ENCODE data around the gene LRRC4C.

The LRRC4C gene

GRCh38 chr11:41146326-41146725 lies 313.1 kb downstream of the LRRC4C start:
- Histone ChIP-seq H3K9ac (ENCODE audit: low read length) (no peak overlapping the region), H3K79me2 (ENCODE audit: insufficient read depth, low read length) (no peaks in the 10 kb centered on the region), H3K4me2 (ENCODE audit: low read length) (no peak overlapping the region), H3K9me2 (ENCODE audit: low read depth, low read length) (no peaks in the 10 kb centered on the region), H3F3A (ENCODE audit: insufficient read depth, low read length) (no peaks in the 10 kb centered on the region), H3K27me3 (ENCODE audit: insufficient read depth, low read length) (no peaks in the 10 kb centered on the region), H3K27ac (ENCODE audit: low read depth, low read length, poor library complexity, severe bottlenecking) (no peak overlapping the region), H3K9me3 (ENCODE audit: low read length) (no peaks in the 10 kb centered on the region), H3K4me1 (ENCODE audit: insufficient read depth, low read length, severe bottlenecking) (no peaks in the 10 kb centered on the region), H3K36me3 (ENCODE audit: insufficient read depth, low read length) (no peaks in the 10 kb centered on the region), H2AFZ (ENCODE audit: low read length) (no peak overlapping the region), H3K4me3 (ENCODE audit: low read depth, low read length, poor library complexity, severe bottlenecking) (no peak overlapping the region), H4K20me1 (ENCODE audit: insufficient read depth, low read length) (no peaks in the 10 kb centered on the region)
- TF ChIP-seq, protein P1, sequence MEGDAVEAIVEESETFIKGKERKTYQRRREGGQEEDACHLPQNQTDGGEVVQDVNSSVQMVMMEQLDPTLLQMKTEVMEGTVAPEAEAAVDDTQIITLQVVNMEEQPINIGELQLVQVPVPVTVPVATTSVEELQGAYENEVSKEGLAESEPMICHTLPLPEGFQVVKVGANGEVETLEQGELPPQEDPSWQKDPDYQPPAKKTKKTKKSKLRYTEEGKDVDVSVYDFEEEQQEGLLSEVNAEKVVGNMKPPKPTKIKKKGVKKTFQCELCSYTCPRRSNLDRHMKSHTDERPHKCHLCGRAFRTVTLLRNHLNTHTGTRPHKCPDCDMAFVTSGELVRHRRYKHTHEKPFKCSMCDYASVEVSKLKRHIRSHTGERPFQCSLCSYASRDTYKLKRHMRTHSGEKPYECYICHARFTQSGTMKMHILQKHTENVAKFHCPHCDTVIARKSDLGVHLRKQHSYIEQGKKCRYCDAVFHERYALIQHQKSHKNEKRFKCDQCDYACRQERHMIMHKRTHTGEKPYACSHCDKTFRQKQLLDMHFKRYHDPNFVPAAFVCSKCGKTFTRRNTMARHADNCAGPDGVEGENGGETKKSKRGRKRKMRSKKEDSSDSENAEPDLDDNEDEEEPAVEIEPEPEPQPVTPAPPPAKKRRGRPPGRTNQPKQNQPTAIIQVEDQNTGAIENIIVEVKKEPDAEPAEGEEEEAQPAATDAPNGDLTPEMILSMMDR (IDR thresholded peaks at IDR 0.05; ENCODE audit: low read length), result no peak
- TF ChIP-seq EZH2 (IDR thresholded peaks at IDR 0.05; ENCODE audit: borderline replicate concordance, low read length), result no peak

- Histone ChIP-seq H3K9me3 (ENCODE audit: low read length) (no peaks in the 10 kb centered on the region), H3K36me3 (ENCODE audit: insufficient read depth, low read length) (no peaks in the 10 kb centered on the region), H3K4me3 (ENCODE audit: low read depth, low read length, poor library complexity, severe bottlenecking) (no peak overlapping the region), H3K27ac (ENCODE audit: low read depth, low read length, poor library complexity, severe bottlenecking) (no peak overlapping the region), H3K4me2 (ENCODE audit: low read length) (no peak overlapping the region), H2AFZ (ENCODE audit: low read length) (no peak overlapping the region), H4K20me1 (ENCODE audit: insufficient read depth, low read length) (no peaks in the 10 kb centered on the region), H3F3A (ENCODE audit: insufficient read depth, low read length) (no peaks in the 10 kb centered on the region), H3K9me2 (ENCODE audit: low read depth, low read length) (no peaks in the 10 kb centered on the region), H3K4me1 (ENCODE audit: insufficient read depth, low read length, severe bottlenecking) (no peaks in the 10 kb centered on the region), H3K27me3 (ENCODE audit: insufficient read depth, low read length) (no peaks in the 10 kb centered on the region), H3K9ac (ENCODE audit: low read length) (no peak overlapping the region), H3K79me2 (ENCODE audit: insufficient read depth, low read length) (no peaks in the 10 kb centered on the region)
- TF ChIP-seq, protein P1 (IDR thresholded peaks at IDR 0.05; ENCODE audit: low read length), result no peak
- TF ChIP-seq EZH2 (IDR thresholded peaks at IDR 0.05; ENCODE audit: borderline replicate concordance, low read length), result no peak
Observed at GRCh38 chr11:41145420-41145819, 314.0 kb downstream of the LRRC4C start.

GRCh38 chr11:41134971-41135370 lies 324.5 kb downstream of the LRRC4C start:
- no peak overlapping the region for H3K9ac ChIP-seq (ENCODE audit: low read length)
- H3K4me1 ChIP-seq (ENCODE audit: insufficient read depth, low read length, severe bottlenecking), result no peaks in the 10 kb centered on the region
- H3K9me2 ChIP-seq (ENCODE audit: low read depth, low read length), result no peaks in the 10 kb centered on the region
- no peaks in the 10 kb centered on the region for H3F3A ChIP-seq (ENCODE audit: insufficient read depth, low read length)
- H3K9me3 ChIP-seq (ENCODE audit: low read length), result no peaks in the 10 kb centered on the region
- no peaks in the 10 kb centered on the region for H3K27me3 ChIP-seq (ENCODE audit: insufficient read depth, low read length)
- no peak overlapping the region for H3K4me2 ChIP-seq (ENCODE audit: low read length)
- no peak overlapping the region for H2AFZ ChIP-seq (ENCODE audit: low read length)
- H3K36me3 ChIP-seq (ENCODE audit: insufficient read depth, low read length), result no peaks in the 10 kb centered on the region
- no peaks in the 10 kb centered on the region for H3K79me2 ChIP-seq (ENCODE audit: insufficient read depth, low read length)
- no peaks in the 10 kb centered on the region for H4K20me1 ChIP-seq (ENCODE audit: insufficient read depth, low read length)
- no peak overlapping the region for H3K4me3 ChIP-seq (ENCODE audit: low read depth, low read length, poor library complexity, severe bottlenecking)
- no peak for TF ChIP-seq EZH2 (IDR thresholded peaks at IDR 0.05; ENCODE audit: borderline replicate concordance, low read length)
- TF ChIP-seq, protein P1 (IDR thresholded peaks at IDR 0.05; ENCODE audit: low read length), result no peak
- no peak overlapping the region for H3K27ac ChIP-seq (ENCODE audit: low read depth, low read length, poor library complexity, severe bottlenecking)

Measured in OCI-LY1 (cell line).